H9 (cell line): ENCODE measurements around the gene AGMO. TPM values are rescaled to one million over a fixed set of nuclear protein-coding genes. Genes with fewer than 3 reads are reported as not detected.

ENCODE experiments used
- DNase-seq: peaks from one replicate; pipeline ENCODE4 v3.0.0-alpha.2; 2017
- H2AFZ ChIP-seq: one replicate; pipeline ENCODE4 v1.6.1; 2013; ENCODE audit warnings: mild to moderate bottlenecking, low read length, control low read depth, moderate library complexity
- H2AK5ac ChIP-seq: 2 replicates; pipeline ENCODE4 v1.6.1; 2013; ENCODE audit warnings: low read length, control low read depth, mixed read lengths; ENCODE audit not compliant: insufficient read length
- H2BK120ac ChIP-seq: one replicate; pipeline ENCODE4 v1.6.1; 2013; ENCODE audit warnings: low read depth, mild to moderate bottlenecking, low read length, control low read depth, inconsistent platforms; ENCODE audit not compliant: poor library complexity, severe bottlenecking
- H2BK12ac ChIP-seq: 2 replicates; pipeline ENCODE4 v1.6.1; 2013; ENCODE audit warnings: low read length, control low read depth, mixed read lengths, low read depth; ENCODE audit not compliant: insufficient read length
- H2BK15ac ChIP-seq: 2 replicates; pipeline ENCODE4 v1.6.1; 2013; ENCODE audit warnings: low read depth, low read length, control low read depth
- H2BK20ac ChIP-seq: one replicate; pipeline ENCODE4 v1.6.1; 2013; ENCODE audit warnings: low read depth, mild to moderate bottlenecking, low read length, control low read depth, inconsistent platforms; ENCODE audit not compliant: poor library complexity, severe bottlenecking
- H2BK5ac ChIP-seq: 2 replicates; pipeline ENCODE4 v1.6.1; 2013; ENCODE audit warnings: low read length, control low read depth, mixed read lengths; ENCODE audit not compliant: insufficient read length
- H3K14ac ChIP-seq: 2 replicates; pipeline ENCODE4 v1.6.1; 2013; ENCODE audit warnings: low read length, control low read depth; ENCODE audit not compliant: insufficient read depth
- H3K18ac ChIP-seq: 2 replicates; pipeline ENCODE4 v1.6.1; 2013; ENCODE audit warnings: low read depth, mild to moderate bottlenecking, mixed read lengths, low read length, control low read depth; ENCODE audit not compliant: insufficient read length
- H3K23ac ChIP-seq: 2 replicates; pipeline ENCODE4 v1.6.1; 2013; ENCODE audit warnings: low read length, control low read depth, mixed read lengths, low read depth; ENCODE audit not compliant: insufficient read length
- H3K23me2 ChIP-seq: 2 replicates; pipeline ENCODE4 v1.6.1; 2013; ENCODE audit warnings: low read depth, mild to moderate bottlenecking, mixed read lengths, low read length, control low read depth; ENCODE audit not compliant: insufficient read length, poor library complexity, severe bottlenecking
- H3K27ac ChIP-seq: 2 replicates; pipeline ENCODE4 v1.5.1; 2013; ENCODE audit warnings: low read length, control low read depth, mixed read lengths, low read depth; ENCODE audit not compliant: insufficient read length
- H3K27me3 ChIP-seq: 2 replicates; pipeline ENCODE4 v1.6.1; 2013; ENCODE audit warnings: low read length, control low read depth, inconsistent platforms; ENCODE audit not compliant: insufficient read depth
- H3K4ac ChIP-seq: 2 replicates; pipeline ENCODE4 v1.6.1; 2013; ENCODE audit warnings: low read depth, mild to moderate bottlenecking, control low read depth, inconsistent platforms, low read length, moderate library complexity
- H3K4me1 ChIP-seq: 2 replicates; pipeline ENCODE4 v1.6.1; 2013; ENCODE audit warnings: low read length, control low read depth, inconsistent platforms; ENCODE audit not compliant: insufficient read depth
- H3K4me2 ChIP-seq: 2 replicates; pipeline ENCODE4 v1.6.1; 2013; ENCODE audit warnings: low read length, control low read depth, mixed read lengths; ENCODE audit not compliant: insufficient read length, insufficient read depth
- H3K56ac ChIP-seq: 2 replicates; pipeline ENCODE4 v1.6.1; 2013; ENCODE audit warnings: low read depth, mild to moderate bottlenecking, mixed read lengths, low read length, control low read depth; ENCODE audit not compliant: insufficient read length
- H3K79me1 ChIP-seq: 2 replicates; pipeline ENCODE4 v1.6.1; 2013; ENCODE audit warnings: low read depth, mild to moderate bottlenecking, moderate library complexity, low read length, control low read depth, inconsistent platforms; ENCODE audit not compliant: insufficient read depth, poor library complexity, severe bottlenecking
- H3K79me2 ChIP-seq: 2 replicates; pipeline ENCODE4 v1.6.1; 2013; ENCODE audit warnings: low read length, control low read depth, inconsistent platforms; ENCODE audit not compliant: insufficient read depth
- H3K9ac ChIP-seq: 2 replicates; pipeline ENCODE4 v1.6.1; 2013; ENCODE audit warnings: low read length, control low read depth, mixed read lengths; ENCODE audit not compliant: insufficient read length; ENCODE audit errors: extremely low read depth
- H3K9me3 ChIP-seq: one replicate; pipeline ENCODE4 v1.6.1; 2013; ENCODE audit warnings: low read depth, low read length, inconsistent platforms; ENCODE audit not compliant: control insufficient read depth
- H3T11ph ChIP-seq: one replicate; pipeline ENCODE4 v1.6.1; 2013; ENCODE audit warnings: mild to moderate bottlenecking, low read length, control low read depth, inconsistent platforms
- H4K20me1 ChIP-seq: one replicate; pipeline ENCODE4 v1.6.1; 2013; ENCODE audit not compliant: control insufficient read depth, insufficient read length, insufficient read depth
- H4K5ac ChIP-seq: 2 replicates; pipeline ENCODE4 v1.6.1; 2013; ENCODE audit warnings: low read depth, mild to moderate bottlenecking, mixed read lengths, low read length, control low read depth; ENCODE audit not compliant: insufficient read length
- H4K8ac ChIP-seq: replicated peaks from 2 replicates; pipeline ENCODE4 v1.6.1; 2013; ENCODE audit warnings: low read length, control low read depth, mixed read lengths, low read depth; ENCODE audit not compliant: insufficient read length
- H4K91ac ChIP-seq: 2 replicates; pipeline ENCODE4 v1.6.1; 2013; ENCODE audit warnings: low read depth, mild to moderate bottlenecking, moderate library complexity, mixed read lengths, low read length, control low read depth; ENCODE audit not compliant: insufficient read length
- H3K27ac Mint-ChIP-seq, 3 experiments: 2 replicates in 2 of 3; 3 replicates in 1 of 3; pipeline ENCODE4 v1.8.0; 2020 to 2021; ENCODE audit warnings: mixed read lengths in 3 of 3, mild to moderate bottlenecking in 1 of 3, moderate library complexity in 1 of 3
- H3K27me3 Mint-ChIP-seq: 2 replicates; pipeline ENCODE4 v1.8.0; 2021; ENCODE audit warnings: low read depth, mild to moderate bottlenecking, moderate library complexity, mixed read lengths
- H3K36me3 Mint-ChIP-seq, 3 experiments: 2 replicates in 2 of 3; 3 replicates in 1 of 3; pipeline ENCODE4 v1.8.0; 2020 to 2021; ENCODE audit warnings: low read depth in 3 of 3, mixed read lengths in 3 of 3; ENCODE audit not compliant: insufficient read depth in 1 of 3
- H3K4me1 Mint-ChIP-seq, 2 experiments: 2 replicates each; pipeline ENCODE4 v1.8.0; 2020; ENCODE audit warnings: mixed read lengths in 2 of 2
- H3K4me3 Mint-ChIP-seq, 2 experiments: 2 replicates in 1 of 2; 3 replicates in 1 of 2; pipeline ENCODE4 v1.8.0; 2020 to 2021; ENCODE audit warnings: mild to moderate bottlenecking in 2 of 2, mixed read lengths in 2 of 2, moderate library complexity in 1 of 2
- H3K9me3 Mint-ChIP-seq, 2 experiments: 2 replicates in 1 of 2; 3 replicates in 1 of 2; pipeline ENCODE4 v1.8.0; 2020; ENCODE audit warnings: mild to moderate bottlenecking in 2 of 2, mixed read lengths in 2 of 2, moderate library complexity in 1 of 2
- WGBS: extraction: QIAGEN DNeasy Blood & Tissue Kit; methylation state at CpG from one replicate; pipeline ENCODE4 v1.1.7; 2013; ENCODE audit warnings: missing lambda C conversion rate, low lambda C conversion rate, mixed read lengths; ENCODE audit not compliant: insufficient read length; ENCODE audit errors: extremely low coverage; 5-methylcytosine and 5-hydroxymethylcytosine counted together
- total RNA-seq: library from RNA; stranded (reverse); gene quantifications from 2 replicates; pipeline ENCODE4 v1.2.1, GENCODE V29; 2021
- TF ChIP-seq, protein P1 (sequence below): fragments of 200-600 bp; sonication (generic); conservative IDR thresholded peaks from 3 replicates; pipeline ENCODE4 v1.8.0; 2021; ENCODE audit warnings: antibody characterized with exemption, mild to moderate bottlenecking

The AGMO gene
- total RNA-seq, 1 experiment from 2014 or later, result 0.70 TPM

GRCh38 chr7:15491361-15491760 is 70.5 kb downstream of the AGMO start:
- Histone ChIP-seq H2BK20ac (no peak overlapping the region), H3K9ac (no peak overlapping the region), H4K8ac (no peak overlapping the region), H3K27ac (no peak overlapping the region), H3K23me2 (no peaks in the 10 kb centered on the region), H4K5ac (no peak overlapping the region), H2BK120ac (no peak overlapping the region), H2BK12ac (no peak overlapping the region), H2BK5ac (no peak overlapping the region), H3K4ac (no peak overlapping the region), H3K27me3 (no peaks in the 10 kb centered on the region), H2BK15ac (no peak overlapping the region), H3K18ac (no peak overlapping the region), H3K14ac (no peak overlapping the region), H3K9me3 (no peaks in the 10 kb centered on the region), H3K23ac (no peak overlapping the region), H3T11ph (no peak overlapping the region), H3K4me2 (no peak overlapping the region), H4K91ac (no peak overlapping the region), H2AFZ (no peak overlapping the region), H4K20me1 (no peaks in the 10 kb centered on the region), H3K4me1 (no peaks in the 10 kb centered on the region), H3K56ac (no peak overlapping the region), H2AK5ac (no peak overlapping the region), H3K79me2 (no peaks in the 10 kb centered on the region), H3K79me1 (no peaks in the 10 kb centered on the region)
- H3K4me3 Mint-ChIP-seq, result no peak overlapping the region
- H3K36me3 Mint-ChIP-seq, result no peaks in the 10 kb centered on the region; a peak in 2 of 7 replicates
- no peaks in the 10 kb centered on the region for H3K4me1 Mint-ChIP-seq
- DNase-seq, result no peak
- H3K27me3 Mint-ChIP-seq, result no peaks in the 10 kb centered on the region
- no peaks in the 10 kb centered on the region for H3K9me3 Mint-ChIP-seq
- WGBS, result no CpG with 5 or more reads among the region's 2 CpGs
- TF ChIP-seq, protein P1, sequence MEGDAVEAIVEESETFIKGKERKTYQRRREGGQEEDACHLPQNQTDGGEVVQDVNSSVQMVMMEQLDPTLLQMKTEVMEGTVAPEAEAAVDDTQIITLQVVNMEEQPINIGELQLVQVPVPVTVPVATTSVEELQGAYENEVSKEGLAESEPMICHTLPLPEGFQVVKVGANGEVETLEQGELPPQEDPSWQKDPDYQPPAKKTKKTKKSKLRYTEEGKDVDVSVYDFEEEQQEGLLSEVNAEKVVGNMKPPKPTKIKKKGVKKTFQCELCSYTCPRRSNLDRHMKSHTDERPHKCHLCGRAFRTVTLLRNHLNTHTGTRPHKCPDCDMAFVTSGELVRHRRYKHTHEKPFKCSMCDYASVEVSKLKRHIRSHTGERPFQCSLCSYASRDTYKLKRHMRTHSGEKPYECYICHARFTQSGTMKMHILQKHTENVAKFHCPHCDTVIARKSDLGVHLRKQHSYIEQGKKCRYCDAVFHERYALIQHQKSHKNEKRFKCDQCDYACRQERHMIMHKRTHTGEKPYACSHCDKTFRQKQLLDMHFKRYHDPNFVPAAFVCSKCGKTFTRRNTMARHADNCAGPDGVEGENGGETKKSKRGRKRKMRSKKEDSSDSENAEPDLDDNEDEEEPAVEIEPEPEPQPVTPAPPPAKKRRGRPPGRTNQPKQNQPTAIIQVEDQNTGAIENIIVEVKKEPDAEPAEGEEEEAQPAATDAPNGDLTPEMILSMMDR, result no peak
- H3K27ac Mint-ChIP-seq, result no peak overlapping the region
